Measurements from ENCODE around the gene SMYD5. TPM values are rescaled to one million over a fixed set of nuclear protein-coding genes. Genes with fewer than 3 reads are reported as not detected.

SMYD5 gene
- total RNA-seq, 2 experiments from 2014 or later = 39.1 to 46.7 TPM

GRCh38 chr2:73246850-73247249 lies 32.8 kb downstream of the SMYD5 start:
- CTCF ChIA-PET = interaction anchor here (1.2 kb wide), 1 partner anchor 69 kb away, joined by 3 read pairs; no protein-coding TSS in a partner anchor
- no peak overlapping the region for H3K27ac Mint-ChIP-seq
- H3K9me3 ChIP-seq (ENCODE audit: control insufficient read depth in 1 of 2, insufficient read depth in 1 of 2, low read length in 2 of 2) = no peaks in the 10 kb centered on the region

DNA sequence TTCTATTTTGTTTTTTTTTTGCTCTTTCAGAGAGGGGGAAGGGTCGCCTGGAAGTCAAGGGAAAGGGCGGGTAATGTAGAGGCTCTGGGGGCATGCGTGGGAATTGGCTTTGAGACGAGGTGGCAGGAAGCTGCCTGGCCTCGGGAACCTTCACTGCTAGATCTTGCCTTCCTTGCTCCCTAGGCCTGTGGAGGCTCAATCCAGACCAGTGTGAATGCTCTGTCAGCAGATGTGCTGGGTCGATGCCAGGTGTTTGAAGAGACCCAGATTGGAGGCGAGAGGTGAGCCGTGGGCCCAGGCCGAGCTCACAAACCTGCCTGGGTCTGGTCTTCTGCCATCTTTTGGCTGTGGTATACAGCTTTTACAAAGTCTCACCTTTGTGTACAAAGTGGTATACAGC lies 35.6 kb downstream of the SMYD5 start:
- TF ChIP-seq, protein P1, sequence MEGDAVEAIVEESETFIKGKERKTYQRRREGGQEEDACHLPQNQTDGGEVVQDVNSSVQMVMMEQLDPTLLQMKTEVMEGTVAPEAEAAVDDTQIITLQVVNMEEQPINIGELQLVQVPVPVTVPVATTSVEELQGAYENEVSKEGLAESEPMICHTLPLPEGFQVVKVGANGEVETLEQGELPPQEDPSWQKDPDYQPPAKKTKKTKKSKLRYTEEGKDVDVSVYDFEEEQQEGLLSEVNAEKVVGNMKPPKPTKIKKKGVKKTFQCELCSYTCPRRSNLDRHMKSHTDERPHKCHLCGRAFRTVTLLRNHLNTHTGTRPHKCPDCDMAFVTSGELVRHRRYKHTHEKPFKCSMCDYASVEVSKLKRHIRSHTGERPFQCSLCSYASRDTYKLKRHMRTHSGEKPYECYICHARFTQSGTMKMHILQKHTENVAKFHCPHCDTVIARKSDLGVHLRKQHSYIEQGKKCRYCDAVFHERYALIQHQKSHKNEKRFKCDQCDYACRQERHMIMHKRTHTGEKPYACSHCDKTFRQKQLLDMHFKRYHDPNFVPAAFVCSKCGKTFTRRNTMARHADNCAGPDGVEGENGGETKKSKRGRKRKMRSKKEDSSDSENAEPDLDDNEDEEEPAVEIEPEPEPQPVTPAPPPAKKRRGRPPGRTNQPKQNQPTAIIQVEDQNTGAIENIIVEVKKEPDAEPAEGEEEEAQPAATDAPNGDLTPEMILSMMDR (IDR thresholded peaks at IDR 0.05) = no peak
- no peaks in the 10 kb centered on the region for H3K4me1 ChIP-seq (ENCODE audit: insufficient read depth, low read length)
- H3K9me3 ChIP-seq (ENCODE audit: control insufficient read depth in 1 of 2, insufficient read depth in 1 of 2, low read length in 2 of 2) = no peaks in the 10 kb centered on the region
- H3K27me3 ChIP-seq (ENCODE audit: control insufficient read depth in 1 of 2, insufficient read depth in 2 of 2, low read length in 2 of 2) = no peaks in the 10 kb centered on the region
- intact Hi-C loops (cut with DNase I, micrococcal nuclease) = loop anchor here in 1 of 2 experiments (2.0 kb wide), 1 partner anchor 19 kb away; no protein-coding TSS in a partner anchor
- H3K36me3 ChIP-seq (ENCODE audit: insufficient read depth, low read length) = peaks cover 95% of the 10 kb centered on the region
- no peak overlapping the region for H3K27ac ChIP-seq (ENCODE audit: low read depth in 1 of 2, low read length in 2 of 2)
- Mint-ChIP-seq H3K4me1 (ENCODE audit: low read depth) (peaks cover 7% of the 10 kb centered on the region), H3K36me3 (ENCODE audit: low read depth) (peaks cover 95% of the 10 kb centered on the region), H3K27me3 (no peaks in the 10 kb centered on the region), H3K27ac (no peak overlapping the region), H3K4me3 (no peak overlapping the region), H3K9me3 (no peaks in the 10 kb centered on the region)
- no peak overlapping the region for H3K4me3 ChIP-seq (ENCODE audit: low read length)
- POLR2A ChIA-PET = no interaction called here
- ATAC-seq (ENCODE audit: poor library complexity) (no peak), DNase-seq (no peak)
- CTCF ChIA-PET = interaction anchor here (1.4 kb wide), 1 partner anchor 37 kb away, joined by 3 read pairs; no protein-coding TSS in a partner anchor

More at GRCh38 chr2:73246850-73247249, 32.8 kb downstream of the SMYD5 start:
- Mint-ChIP-seq H3K36me3 (ENCODE audit: low read depth) (peaks cover 94% of the 10 kb centered on the region), H3K9me3 (no peaks in the 10 kb centered on the region), H3K4me3 (no peak overlapping the region), H3K27me3 (no peaks in the 10 kb centered on the region), H3K4me1 (ENCODE audit: low read depth) (peaks cover 7% of the 10 kb centered on the region)
- peaks cover 95% of the 10 kb centered on the region for H3K36me3 ChIP-seq (ENCODE audit: insufficient read depth, low read length)
- H3K4me1 ChIP-seq (ENCODE audit: insufficient read depth, low read length) = no peaks in the 10 kb centered on the region
- intact Hi-C loops (cut with DNase I, micrococcal nuclease) = no loop called here
- H3K4me3 ChIP-seq (ENCODE audit: low read length) = no peak overlapping the region
- TF ChIP-seq, protein P1 (IDR thresholded peaks at IDR 0.05) = no peak
- no peak overlapping the region for H3K27ac ChIP-seq (ENCODE audit: low read depth in 1 of 2, low read length in 2 of 2)
- H3K27me3 ChIP-seq (ENCODE audit: control insufficient read depth in 1 of 2, insufficient read depth in 2 of 2, low read length in 2 of 2) = no peaks in the 10 kb centered on the region
- DNase-seq (no peak), ATAC-seq (ENCODE audit: poor library complexity) (no peak)
- POLR2A ChIA-PET = interaction anchor here (1.8 kb wide), 1 partner anchor 13 kb away, joined by 11 read pairs; the partner anchor contains the start of genes CCT7 and PRADC1

- H3K36me3 Mint-ChIP-seq (ENCODE audit: low read depth) = peaks cover 79% of the 10 kb centered on the region
- no peak overlapping the region for H3K27ac Mint-ChIP-seq
Measured at GRCh38 chr2:73250872-73251846, 37.1 kb downstream of the SMYD5 start.

More at GRCh38 chr2:73250872-73251846, 37.1 kb downstream of the SMYD5 start:
- no peaks in the 10 kb centered on the region for H3K4me1 ChIP-seq (ENCODE audit: insufficient read depth, low read length)
- Mint-ChIP-seq H3K4me1 (ENCODE audit: low read depth) (peaks cover 2% of the 10 kb centered on the region), H3K27me3 (no peaks in the 10 kb centered on the region), H3K4me3 (no peak overlapping the region), H3K9me3 (no peaks in the 10 kb centered on the region)
- no peak overlapping the region for H3K4me3 ChIP-seq (ENCODE audit: low read length)
- ChIA-PET CTCF (interaction anchor here (1.4 kb wide), 2 partner anchors 39 to 74 kb away, joined by 3 to 4 read pairs; no protein-coding TSS in a partner anchor), POLR2A (interaction anchor here (1.6 kb wide), 1 partner anchor 18 kb away, joined by 6 read pairs; the partner anchor contains the start of genes CCT7 and PRADC1)
- no peaks in the 10 kb centered on the region for H3K27me3 ChIP-seq (ENCODE audit: control insufficient read depth in 1 of 2, insufficient read depth in 2 of 2, low read length in 2 of 2)
- no peak overlapping the region for H3K27ac ChIP-seq (ENCODE audit: low read depth in 1 of 2, low read length in 2 of 2)
- DNase-seq (no peak), ATAC-seq (ENCODE audit: poor library complexity) (no peak)
- H3K36me3 ChIP-seq (ENCODE audit: insufficient read depth, low read length) = peaks cover 80% of the 10 kb centered on the region
- TF ChIP-seq, protein P1 (IDR thresholded peaks at IDR 0.05) = no peak
- intact Hi-C loops (cut with DNase I, micrococcal nuclease) = loop anchor here in 1 of 2 experiments (2.0 kb wide), 1 partner anchor 18 kb away; no protein-coding TSS in a partner anchor
- H3K9me3 ChIP-seq (ENCODE audit: control insufficient read depth in 1 of 2, insufficient read depth in 1 of 2, low read length in 2 of 2) = no peaks in the 10 kb centered on the region
